ENCODE data around the gene MFAP2.

MFAP2 gene

GRCh38 chr1:17001760-17002523 lies 21.5 kb upstream of the MFAP2 start:
- no peaks in the 10 kb centered on the region for H3K36me3 ChIP-seq (ENCODE audit: low read length)
- H2AFZ ChIP-seq (ENCODE audit: low read depth, low read length, severe bottlenecking), result no peak overlapping the region
- no peaks in the 10 kb centered on the region for H3K9me2 ChIP-seq (replicated peaks; ENCODE audit: insufficient read depth, low read length)
- H3K27me3 ChIP-seq (ENCODE audit: low read length), result no peaks in the 10 kb centered on the region
- no peak overlapping the region for H3K9ac ChIP-seq (ENCODE audit: low read length)
- no peaks in the 10 kb centered on the region for H4K20me1 ChIP-seq (ENCODE audit: low read depth, low read length)
- H3K79me2 ChIP-seq (ENCODE audit: insufficient read depth, low read length), result no peaks in the 10 kb centered on the region
- H3K4me3 ChIP-seq (ENCODE audit: insufficient read depth, low read length, poor library complexity, severe bottlenecking), result no peak overlapping the region
- H3K4me2 ChIP-seq (ENCODE audit: low read depth, low read length, poor library complexity, severe bottlenecking), result no peak overlapping the region
- no peak overlapping the region for H3K27ac ChIP-seq (ENCODE audit: low read depth, low read length)
- H3K9me3 ChIP-seq (ENCODE audit: insufficient read depth, low read length), result no peaks in the 10 kb centered on the region
- no peaks in the 10 kb centered on the region for H3F3A ChIP-seq (ENCODE audit: insufficient read depth)
- TF ChIP-seq CTCF (IDR thresholded peaks at IDR 0.05; ENCODE audit: insufficient read depth, low read length, poor library complexity, severe bottlenecking) (no peak), EZH2phosphoT487 (conservative IDR thresholded peaks at IDR 0.05; ENCODE audit: low read length) (no peak)

GRCh38 chr1:16999863-17000262 lies 19.4 kb upstream of the MFAP2 start:
- Histone ChIP-seq H3K36me3 (ENCODE audit: low read length) (no peaks in the 10 kb centered on the region), H3K4me3 (ENCODE audit: insufficient read depth, low read length, poor library complexity, severe bottlenecking) (no peak overlapping the region), H2AFZ (ENCODE audit: low read depth, low read length, severe bottlenecking) (no peak overlapping the region), H3F3A (ENCODE audit: insufficient read depth) (no peaks in the 10 kb centered on the region), H4K20me1 (ENCODE audit: low read depth, low read length) (no peaks in the 10 kb centered on the region), H3K27me3 (ENCODE audit: low read length) (no peaks in the 10 kb centered on the region), H3K79me2 (ENCODE audit: insufficient read depth, low read length) (no peaks in the 10 kb centered on the region), H3K9me2 (replicated peaks; ENCODE audit: insufficient read depth, low read length) (no peaks in the 10 kb centered on the region), H3K9ac (ENCODE audit: low read length) (no peak overlapping the region), H3K27ac (ENCODE audit: low read depth, low read length) (no peak overlapping the region), H3K4me2 (ENCODE audit: low read depth, low read length, poor library complexity, severe bottlenecking) (no peak overlapping the region), H3K9me3 (ENCODE audit: insufficient read depth, low read length) (no peaks in the 10 kb centered on the region)
- no peak for TF ChIP-seq CTCF (IDR thresholded peaks at IDR 0.05; ENCODE audit: insufficient read depth, low read length, poor library complexity, severe bottlenecking)
- no peak for TF ChIP-seq EZH2phosphoT487 (conservative IDR thresholded peaks at IDR 0.05; ENCODE audit: low read length)

- Histone ChIP-seq H3K9me2 (replicated peaks; ENCODE audit: insufficient read depth, low read length) (no peaks in the 10 kb centered on the region), H2AFZ (ENCODE audit: low read depth, low read length, severe bottlenecking) (no peak overlapping the region), H4K20me1 (ENCODE audit: low read depth, low read length) (no peaks in the 10 kb centered on the region), H3K4me2 (ENCODE audit: low read depth, low read length, poor library complexity, severe bottlenecking) (no peak overlapping the region), H3K36me3 (ENCODE audit: low read length) (no peaks in the 10 kb centered on the region), H3K9ac (ENCODE audit: low read length) (no peak overlapping the region), H3K4me3 (ENCODE audit: insufficient read depth, low read length, poor library complexity, severe bottlenecking) (no peak overlapping the region), H3K27ac (ENCODE audit: low read depth, low read length) (no peak overlapping the region), H3K9me3 (ENCODE audit: insufficient read depth, low read length) (no peaks in the 10 kb centered on the region), H3K79me2 (ENCODE audit: insufficient read depth, low read length) (no peaks in the 10 kb centered on the region), H3K27me3 (ENCODE audit: low read length) (no peaks in the 10 kb centered on the region), H3F3A (ENCODE audit: insufficient read depth) (no peaks in the 10 kb centered on the region)
- TF ChIP-seq CTCF (IDR thresholded peaks at IDR 0.05; ENCODE audit: insufficient read depth, low read length, poor library complexity, severe bottlenecking) (no peak), EZH2phosphoT487 (conservative IDR thresholded peaks at IDR 0.05; ENCODE audit: low read length) (no peak)
Measured at GRCh38 chr1:16998589-16998988, 18.2 kb upstream of the MFAP2 start.

Measured in SU-DHL-6 (cell line).